ENCODE measurements around the gene ADAMTS7.

DNA sequence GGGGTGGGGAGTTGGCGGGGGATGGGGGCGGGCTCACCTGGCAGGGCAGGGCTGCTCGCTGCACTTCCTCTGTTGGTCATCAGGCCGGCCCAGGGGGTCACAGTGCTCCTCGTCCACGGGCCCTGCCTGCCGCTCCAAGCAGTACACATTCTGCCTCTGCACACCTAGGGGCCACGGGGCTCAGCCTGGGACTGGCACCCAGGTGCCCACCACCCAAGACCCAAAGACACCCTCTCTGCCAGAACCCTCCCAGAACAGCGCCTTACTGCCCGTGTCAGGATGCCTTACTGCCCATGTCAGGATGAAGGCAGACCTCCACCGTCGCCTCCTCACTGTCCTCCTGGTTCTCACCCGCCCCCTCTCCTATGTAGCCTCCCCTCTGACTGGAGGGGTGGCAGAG lies 43.2 kb downstream of the ADAMTS7 start:
- TF ChIP-seq EGR1 (IDR thresholded peaks at IDR 0.05; ENCODE audit: borderline replicate concordance, low read depth, low read length) (no peak), CEBPB (IDR thresholded peaks at IDR 0.05; ENCODE audit: low read depth, low read length) (no peak), HDAC2 (IDR thresholded peaks at IDR 0.05; ENCODE audit: borderline replicate concordance in 1 of 2, low read depth in 2 of 2, low read length in 2 of 2) (no peak), RAD21 (IDR thresholded peaks at IDR 0.05 in 1 of 2, conservative IDR thresholded peaks at IDR 0.05 in 1 of 2; ENCODE audit: low read depth in 2 of 2, low read length in 2 of 2) (no peak), ATF3 (IDR thresholded peaks at IDR 0.05; ENCODE audit: insufficient read depth, low read depth, low read length) (no peak), POLR2A (IDR thresholded peaks at IDR 0.05; ENCODE audit: control extremely low read depth in 1 of 2, low read depth in 2 of 2, low read length in 2 of 2) (no peak), CREB1 (IDR thresholded peaks at IDR 0.05) (no peak), TCF12 (IDR thresholded peaks at IDR 0.05; ENCODE audit: low read depth, low read length) (no peak), FOSL1 (IDR thresholded peaks at IDR 0.05; ENCODE audit: insufficient read depth, low read depth, low read length) (no peak)
- TF ChIP-seq, protein P1, sequence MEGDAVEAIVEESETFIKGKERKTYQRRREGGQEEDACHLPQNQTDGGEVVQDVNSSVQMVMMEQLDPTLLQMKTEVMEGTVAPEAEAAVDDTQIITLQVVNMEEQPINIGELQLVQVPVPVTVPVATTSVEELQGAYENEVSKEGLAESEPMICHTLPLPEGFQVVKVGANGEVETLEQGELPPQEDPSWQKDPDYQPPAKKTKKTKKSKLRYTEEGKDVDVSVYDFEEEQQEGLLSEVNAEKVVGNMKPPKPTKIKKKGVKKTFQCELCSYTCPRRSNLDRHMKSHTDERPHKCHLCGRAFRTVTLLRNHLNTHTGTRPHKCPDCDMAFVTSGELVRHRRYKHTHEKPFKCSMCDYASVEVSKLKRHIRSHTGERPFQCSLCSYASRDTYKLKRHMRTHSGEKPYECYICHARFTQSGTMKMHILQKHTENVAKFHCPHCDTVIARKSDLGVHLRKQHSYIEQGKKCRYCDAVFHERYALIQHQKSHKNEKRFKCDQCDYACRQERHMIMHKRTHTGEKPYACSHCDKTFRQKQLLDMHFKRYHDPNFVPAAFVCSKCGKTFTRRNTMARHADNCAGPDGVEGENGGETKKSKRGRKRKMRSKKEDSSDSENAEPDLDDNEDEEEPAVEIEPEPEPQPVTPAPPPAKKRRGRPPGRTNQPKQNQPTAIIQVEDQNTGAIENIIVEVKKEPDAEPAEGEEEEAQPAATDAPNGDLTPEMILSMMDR (IDR thresholded peaks at IDR 0.05; ENCODE audit: control extremely low read depth in 1 of 3, insufficient read depth in 1 of 3, low read depth in 1 of 3, low read length in 3 of 3) = no peak

Measured in H1 (cell line).